Fibroblast of gingiva (primary cell): ENCODE results near the gene ZNF30.
"Not testable (repeated sequence)": the region's sequence is repeated elsewhere in the genome, so short reads cannot be mapped to it uniquely, and the experiment has no call there.

Experiments used
- DNase-seq: peaks from one replicate; pipeline ENCODE4 v3.0.0-alpha.2; 2011; ENCODE audit warnings: low read depth

ZNF30 gene

DNA sequence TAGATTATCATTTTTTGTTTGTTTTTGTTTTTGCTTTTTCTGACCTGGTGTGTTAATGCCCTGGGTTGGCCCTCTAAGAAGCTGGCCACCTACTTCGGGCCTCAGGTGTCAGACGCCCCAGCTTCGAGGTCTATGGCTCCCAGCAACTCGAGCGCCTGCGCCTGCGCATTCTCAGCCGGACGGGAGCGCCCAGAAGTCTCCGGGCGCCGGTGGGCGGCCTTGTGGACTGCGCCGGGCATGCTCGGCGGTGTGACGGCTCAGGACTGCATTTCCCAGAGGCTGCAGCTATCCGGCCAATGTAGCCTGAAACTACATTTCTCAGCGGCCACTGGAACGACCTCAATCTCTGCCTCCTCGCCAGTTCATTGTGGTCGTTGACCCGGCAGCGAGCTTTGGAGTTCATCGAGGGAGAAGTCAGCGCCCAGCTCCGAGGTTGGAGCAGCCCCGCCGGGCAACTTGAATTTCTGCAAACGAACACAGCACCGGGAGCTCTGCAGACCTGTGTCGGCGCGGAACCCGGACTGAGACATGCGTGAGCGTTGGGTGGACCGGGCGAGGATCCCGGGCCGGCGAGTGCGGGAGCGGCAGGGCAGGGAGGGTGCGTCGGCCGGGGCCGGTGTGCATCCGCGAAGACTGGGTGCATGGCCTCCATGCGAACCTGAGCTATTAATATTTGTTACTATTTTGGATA lies at the start of gene ZNF30:
Gene ZNF30 (plus strand): TSS at position 219 of the 691 bp plus-strand sequence. CDS start 3,045 bp downstream, outside the sequence.
- DNase-seq = peak; percentile 93

DNA sequence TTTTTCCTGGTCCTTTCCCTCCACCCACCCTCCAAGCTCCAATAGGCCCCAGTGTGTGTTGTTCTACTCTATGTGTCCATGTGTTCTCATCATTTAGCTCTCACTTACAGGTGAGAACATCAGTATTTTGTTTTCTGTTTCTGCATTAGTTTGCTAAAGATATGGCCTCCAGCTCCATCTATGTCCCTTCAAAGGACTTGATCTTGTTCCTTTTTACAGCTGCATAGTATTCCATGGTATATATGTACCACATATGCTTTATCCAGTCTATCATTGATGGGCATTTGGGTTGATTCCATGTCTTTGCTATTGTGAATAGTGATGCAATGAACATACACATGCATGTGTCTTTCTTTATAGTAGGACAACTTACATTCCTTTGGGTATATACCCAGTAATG lies 47.1 kb upstream of the ZNF30 start:
- no peak for DNase-seq

DNA sequence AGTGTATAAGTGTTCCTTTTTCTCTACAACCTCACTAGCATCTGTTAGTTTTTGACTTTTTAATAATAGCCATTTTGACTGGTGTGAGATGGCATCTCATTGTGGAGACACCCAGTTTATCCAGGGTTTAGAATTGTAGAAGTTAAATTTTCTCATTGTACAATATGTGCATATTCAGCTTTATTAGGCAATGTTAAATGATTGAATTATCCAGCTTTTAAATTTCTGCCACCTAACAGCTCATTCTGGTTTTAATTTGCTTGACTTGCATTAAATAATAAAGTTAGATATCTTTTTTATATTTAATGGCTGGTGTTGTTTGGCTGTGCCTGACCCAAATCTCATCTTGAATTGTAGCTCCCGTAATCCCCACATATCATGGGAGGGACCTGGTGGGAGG lies 46.7 kb upstream of the ZNF30 start:
- no peak for DNase-seq

DNA sequence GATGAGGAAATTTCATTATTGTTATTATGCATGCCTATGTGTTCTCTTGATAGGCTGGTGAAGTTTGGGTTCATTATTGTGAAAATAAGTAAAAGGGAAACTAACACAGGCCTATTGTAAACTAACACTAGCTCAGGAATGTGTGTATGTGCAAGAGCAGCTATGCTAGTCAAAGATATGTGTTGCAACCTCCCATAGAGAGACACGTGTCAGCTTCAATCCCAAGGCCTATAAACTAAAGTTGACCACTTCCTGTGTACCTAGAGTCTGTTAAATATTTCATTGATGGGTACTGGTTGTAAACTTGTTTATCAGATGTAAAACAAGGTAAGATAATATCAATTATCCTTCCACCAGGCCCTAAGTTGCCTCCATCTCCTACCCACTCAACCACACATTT lies 44.7 kb upstream of the ZNF30 start:
- DNase-seq = no peak

DNA sequence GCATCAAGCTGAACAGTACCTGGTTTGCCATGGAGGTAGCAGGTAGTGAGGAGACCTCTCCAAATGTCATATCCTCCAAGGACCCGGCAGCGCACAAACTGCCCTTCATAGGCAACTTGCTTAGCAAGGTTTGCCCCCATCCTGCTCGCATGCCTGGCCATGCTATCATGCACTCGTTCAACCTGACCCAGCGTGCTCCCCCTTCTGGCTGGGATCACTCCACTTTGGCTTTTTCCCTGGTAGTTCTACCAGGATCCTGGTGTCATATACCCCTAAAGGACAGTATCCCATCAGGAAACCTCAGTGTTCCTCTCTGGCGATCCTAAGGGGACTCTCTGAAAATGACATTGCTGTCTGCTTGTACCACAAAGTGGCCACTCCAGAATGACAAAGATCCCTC lies 38.6 kb upstream of the ZNF30 start:
- DNase-seq = no peak

DNA sequence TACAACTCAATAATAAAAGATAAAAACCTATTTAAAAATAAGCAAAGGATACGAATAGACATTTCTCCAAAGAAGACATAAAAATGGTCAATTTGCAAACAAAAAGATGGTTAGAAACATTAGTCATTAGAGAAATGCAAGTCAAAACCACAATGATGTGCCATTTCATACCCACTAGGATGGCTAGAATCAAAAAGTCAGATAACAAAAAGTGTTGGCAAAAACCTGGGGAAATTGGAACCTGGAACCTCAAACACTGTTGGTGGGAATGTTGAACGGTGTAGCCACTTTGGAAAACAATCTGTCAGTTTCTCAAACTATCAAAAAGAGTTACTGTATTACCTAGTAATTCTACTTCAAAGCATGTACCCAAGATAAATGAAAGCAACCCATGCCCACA lies 26.5 kb upstream of the ZNF30 start:
- DNase-seq = no peak

DNA sequence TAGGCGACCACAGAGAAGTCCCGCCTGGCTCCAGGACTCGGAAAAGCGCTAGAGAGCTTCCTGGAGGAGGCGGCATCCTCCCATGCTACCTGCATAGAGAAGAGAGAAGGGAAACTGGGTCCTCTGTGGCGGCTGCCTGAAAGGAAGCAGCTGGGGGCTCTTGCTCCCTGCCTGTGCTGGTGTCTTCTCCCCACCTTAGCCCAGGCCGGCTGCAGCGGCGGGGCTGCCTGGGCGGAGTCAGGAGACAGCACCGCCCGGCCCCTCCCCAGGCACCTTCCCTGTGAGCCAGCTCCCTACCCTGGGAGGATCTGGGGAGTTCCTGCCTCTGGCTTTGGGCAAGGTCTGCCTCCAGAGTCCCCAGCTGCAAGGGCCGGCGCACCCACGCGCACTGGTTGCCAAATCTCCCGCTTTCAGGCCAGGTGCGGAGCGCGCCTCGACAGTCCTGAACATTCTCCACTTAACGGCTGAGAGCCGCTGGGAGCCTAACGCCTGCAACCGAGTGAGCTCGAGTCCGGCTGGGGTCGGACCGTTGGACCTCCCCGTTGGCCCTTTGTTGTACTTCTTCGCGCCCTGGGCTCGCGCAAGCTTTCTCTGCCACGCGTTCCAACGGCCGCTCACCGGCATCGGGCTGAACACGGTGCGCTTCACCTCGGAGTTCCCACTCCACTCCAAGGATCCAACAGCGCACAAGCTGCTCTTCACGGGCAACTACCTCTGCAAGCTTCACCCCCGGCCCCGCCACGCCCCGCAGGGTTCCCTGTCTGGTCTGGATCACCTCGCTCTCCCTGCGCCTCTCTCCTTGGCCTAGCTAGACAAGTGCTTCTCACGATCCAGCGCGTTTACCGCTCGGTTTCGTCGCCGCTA lies 21.8 kb upstream of the ZNF30 start:
- no peak for DNase-seq

DNA sequence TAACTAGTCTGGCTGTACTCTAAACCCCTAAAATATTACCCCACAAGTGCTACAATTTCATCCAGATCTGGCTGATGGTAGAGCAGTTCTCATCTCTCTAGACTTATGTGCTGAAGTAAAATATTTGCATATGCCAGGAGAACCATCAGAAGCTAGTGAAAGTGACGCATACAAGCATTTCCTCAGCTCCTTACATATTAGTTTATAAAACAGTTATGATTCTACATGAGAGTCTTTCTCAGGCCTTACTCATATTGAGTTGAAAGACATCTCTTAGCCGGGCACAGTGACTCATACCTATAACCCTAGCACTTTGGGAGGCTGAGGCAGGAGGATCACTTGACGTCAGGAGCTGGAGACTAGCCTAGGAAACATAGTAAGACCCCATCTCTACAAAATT lies 15.9 kb upstream of the ZNF30 start:
- no peak for DNase-seq

DNA sequence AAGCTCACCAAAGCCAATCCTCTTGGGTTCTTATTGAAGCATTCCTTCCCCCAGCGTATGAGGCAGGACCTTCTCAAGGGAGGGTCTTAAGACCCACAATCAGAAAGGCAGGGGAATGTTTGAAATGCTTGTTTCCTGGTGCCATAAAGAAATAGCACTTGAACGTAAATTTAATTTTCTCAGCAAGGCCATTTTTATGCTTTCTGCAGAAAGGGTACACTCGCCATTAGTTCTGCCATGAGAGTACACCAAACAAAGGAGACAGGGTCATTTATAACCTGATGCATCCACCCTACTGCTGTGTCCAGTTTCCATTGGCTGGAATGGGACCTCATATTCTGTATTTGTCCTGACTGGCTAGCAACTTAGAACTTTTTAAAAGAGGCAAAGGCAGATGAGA lies 9.6 kb upstream of the ZNF30 start:
- DNase-seq = not testable (repeated sequence)

DNA sequence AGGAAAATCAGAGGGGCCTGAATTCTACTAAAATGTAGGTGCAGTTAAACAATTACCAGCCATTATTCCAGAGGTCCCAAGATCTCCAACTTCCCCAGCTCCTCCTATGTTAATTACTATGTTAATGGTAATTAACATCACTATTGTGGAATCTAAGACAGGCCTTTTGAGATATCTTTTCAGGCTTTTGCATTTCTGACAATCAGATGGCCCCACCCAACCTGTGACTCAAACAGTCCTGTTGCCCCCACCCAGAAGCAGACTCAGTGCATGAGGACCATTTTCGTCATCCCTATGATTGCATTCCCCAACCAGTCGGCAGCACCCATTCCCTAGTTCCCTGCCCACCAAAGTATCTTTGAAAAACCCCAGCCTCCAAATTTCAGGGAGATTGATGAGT lies 8.5 kb upstream of the ZNF30 start:
- DNase-seq = no peak

DNA sequence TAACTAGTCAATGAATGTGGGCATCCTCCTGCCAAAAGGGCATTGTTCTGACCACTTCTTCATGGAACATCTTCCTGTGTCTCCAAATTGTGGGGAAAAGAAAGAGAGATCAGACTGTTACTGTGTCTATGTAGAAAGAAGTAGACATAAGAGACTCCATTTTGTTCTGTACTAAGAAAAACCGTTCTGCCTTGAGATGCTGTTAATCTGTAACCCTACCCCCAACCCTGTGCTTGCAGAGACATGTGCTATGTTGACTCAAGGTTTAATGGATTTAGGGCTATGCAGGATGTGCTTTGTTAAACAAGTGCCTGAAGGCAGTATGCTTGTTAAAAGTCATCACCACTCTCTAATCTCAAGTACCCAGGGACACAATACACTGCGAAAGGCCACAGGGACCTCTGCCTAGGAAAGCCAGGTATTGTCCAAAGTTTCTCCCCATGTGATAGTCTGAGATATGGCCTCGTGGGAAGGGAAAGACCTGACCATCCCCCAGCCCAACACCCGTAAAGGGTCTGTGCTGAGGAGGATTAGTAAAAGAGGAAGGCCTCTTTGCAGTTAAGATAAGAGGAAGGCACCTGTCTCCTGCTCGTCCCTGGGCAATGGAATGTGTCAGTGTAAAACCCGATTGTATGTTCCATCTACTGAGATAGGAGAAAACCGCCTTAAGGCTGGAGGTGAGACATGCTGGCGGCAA lies 6.5 kb upstream of the ZNF30 start:
- not testable (repeated sequence) for DNase-seq

DNA sequence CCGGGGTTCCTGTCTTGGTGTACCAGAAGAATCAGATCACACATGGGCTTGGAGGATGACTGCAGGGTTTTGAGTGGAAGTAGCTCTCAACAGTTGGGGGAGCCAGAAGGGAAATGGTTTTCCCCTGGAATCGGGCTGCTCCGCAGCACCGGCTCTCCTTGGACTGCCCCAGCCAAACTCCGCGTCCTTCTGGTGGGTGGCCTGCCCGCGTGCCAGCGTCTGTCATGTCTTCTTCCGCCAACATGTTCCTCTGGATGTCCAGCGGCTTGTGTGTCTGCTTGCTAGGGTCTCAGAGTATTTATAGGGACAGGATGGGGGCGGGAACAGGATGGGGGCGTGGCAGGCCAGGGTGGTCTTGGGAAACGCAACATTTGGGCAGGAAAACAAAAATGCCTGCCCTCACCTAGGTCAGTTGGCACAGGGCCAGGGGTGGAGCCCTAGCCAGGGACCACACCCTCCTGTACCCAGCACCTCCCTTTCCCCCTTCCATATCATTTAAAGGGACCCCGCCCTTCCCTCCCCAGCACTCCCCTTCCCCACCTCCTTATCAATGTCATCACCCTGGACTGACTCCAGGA lies 1.3 kb upstream of the ZNF30 start:
- DNase-seq = no peak

DNA sequence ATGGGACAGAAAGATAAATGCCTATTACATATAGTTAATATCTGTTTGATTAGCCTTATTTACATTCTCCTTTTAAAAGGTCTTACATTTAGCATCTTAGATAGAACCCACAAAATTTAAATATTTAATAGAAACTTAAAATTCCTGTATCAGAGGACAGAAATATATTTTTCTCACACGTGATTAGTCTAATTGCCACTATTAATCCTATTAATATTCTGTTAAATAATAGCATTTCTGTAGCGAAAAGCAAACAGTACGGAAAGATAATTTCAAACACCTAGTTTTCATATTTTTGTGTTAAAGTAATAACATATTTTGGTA lies 380 bp upstream of the ZNF30 start:
- no peak for DNase-seq

DNA sequence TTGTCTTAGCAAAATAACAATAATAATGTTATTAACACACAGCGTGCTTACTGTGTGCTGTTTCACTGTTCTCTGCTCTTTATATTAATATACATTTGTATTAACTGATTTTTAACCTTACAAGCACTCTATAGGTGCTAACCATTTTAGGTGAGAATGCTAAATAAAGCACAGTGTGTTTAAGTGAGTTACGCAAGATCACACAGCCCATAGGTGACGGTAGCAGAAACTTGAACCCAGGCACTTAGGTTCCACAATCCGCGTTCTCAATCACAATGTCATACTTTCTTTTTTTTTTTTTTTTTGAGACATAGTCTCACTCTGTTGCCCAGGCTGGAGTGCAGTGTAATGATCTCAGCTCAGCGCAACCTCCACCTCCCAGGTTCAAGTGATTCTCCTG lies 5.8 kb downstream of the ZNF30 start:
- DNase-seq = no peak

DNA sequence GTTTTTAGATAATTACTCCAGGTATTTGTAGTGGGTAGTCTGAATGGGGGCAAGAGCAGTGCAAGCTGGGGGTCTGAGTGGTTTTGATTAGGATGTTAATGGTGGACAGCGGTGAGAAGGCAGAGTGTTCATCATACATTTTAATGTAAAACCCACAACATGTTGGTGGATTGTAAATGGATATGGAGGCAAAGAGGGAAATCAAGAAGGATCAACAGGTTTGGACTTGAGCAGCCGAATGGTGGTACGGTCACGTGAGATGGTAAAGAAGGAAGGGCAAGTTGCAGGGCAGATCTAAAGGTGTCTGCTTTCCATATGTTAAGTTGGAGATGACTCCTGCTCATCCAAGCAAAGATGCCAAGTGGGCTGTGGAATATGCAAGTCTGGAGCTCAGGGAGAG lies 9.5 kb downstream of the ZNF30 start:
- no peak for DNase-seq

DNA sequence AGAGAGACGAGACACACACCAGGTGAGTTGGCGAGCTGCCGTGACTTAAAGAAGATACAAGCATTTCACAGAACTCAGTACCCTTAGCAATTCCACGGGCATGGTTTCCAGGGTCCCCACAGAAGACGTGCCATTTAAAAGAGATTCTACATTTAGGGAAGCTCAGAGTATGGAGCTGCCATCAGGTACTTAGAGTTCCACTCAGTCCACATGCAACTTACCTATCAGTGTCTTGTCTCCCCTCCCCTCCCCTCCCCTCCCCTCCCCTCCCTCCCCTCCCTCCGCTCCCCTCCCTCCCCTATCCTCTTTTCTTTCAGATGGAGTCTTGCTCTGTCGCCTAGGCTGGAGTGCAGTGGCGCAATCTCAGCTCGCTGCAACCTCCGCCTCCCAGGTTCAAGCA lies 12.2 kb downstream of the ZNF30 start:
- DNase-seq = no peak

DNA sequence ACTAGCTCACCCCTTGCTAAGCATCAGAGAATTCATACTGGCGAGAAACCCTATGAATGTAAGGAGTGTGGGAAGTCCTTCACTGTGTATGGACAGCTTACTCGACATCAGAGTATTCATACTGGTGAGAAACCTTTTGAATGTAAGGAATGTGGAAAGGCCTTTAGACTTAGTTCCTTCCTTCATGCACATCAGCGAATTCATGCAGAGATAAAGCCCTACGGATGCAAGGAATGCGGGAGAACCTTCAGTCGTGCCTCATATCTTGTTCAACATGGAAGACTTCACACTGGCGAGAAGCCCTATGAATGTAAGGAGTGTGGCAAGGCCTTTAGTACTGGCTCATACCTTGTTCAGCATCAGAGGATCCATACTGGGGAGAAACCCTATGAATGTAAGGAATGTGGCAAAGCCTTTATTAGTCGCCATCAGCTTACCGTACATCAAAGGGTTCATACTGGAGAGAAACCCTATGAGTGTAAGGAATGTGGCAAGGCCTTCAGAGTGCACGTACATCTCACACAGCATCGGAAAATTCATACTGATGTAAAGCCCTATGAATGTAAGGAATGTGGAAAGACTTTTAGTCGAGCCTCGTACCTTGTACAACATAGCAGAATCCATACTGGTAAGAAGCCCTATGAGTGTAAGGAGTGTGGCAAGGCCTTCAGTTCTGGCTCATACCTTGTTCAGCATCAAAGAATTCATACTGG lies 17.3 kb downstream of the ZNF30 start:
- DNase-seq = no peak

DNA sequence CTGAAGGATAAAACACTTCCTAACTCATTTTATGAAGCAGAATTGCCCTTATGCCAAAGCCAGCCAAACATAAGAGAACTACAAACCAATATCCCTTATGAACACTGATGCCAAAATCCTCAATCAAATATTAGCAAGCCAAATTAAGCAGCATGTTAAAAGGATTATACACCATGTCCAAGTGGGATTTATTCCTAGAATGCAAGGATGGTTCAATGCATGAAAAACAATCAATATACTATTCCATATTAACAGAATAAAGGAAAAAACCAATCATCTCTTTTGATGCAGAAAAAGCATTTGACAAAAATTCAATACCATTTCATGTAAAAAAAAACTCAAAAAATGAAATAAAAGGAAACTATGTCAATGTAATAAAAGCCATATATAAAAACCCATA lies 26.4 kb downstream of the ZNF30 start:
- DNase-seq = no peak

DNA sequence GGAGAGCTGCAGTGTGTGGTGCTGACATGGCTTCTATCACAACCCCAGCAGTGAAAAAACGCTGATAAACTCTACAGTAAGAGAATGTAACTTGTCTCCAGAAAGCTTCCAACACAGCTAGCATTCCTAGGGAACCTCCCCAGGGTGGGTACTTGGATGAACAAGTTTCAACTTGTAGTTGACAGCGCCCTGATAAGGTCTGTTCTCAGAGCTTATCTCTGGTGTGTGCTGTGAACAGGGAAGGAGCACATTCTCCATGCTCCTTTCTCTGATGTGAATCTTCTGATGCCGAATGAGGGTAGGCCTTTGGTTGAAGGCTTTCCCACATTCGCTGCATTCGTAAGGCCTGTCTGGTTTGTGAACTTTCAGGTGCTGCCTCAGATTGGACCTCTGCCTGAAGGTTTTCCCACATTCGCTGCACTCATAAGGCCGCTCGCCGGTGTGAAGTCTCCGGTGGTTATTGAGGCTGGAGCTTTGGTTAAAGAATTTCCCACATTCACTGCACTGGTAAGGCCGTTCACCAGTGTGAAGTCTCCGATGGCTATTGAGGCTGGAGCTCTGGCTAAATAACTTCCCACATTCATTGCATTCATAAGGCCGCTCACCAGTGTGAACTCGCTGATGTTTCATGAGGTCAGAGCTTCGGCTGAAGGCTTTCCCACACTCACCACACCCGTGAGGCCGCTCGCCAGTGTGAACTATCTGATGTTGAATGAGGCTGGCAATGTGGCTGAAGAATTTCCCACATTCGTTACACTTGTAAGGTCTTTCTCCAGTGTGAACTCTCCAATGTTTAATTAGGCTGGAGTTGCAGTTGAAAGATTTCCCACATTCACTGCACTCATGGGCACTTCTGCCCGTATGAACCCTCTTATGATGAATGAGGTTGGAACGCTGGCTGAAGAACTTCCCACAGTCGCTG lies 31.4 kb downstream of the ZNF30 start:
- DNase-seq = no peak

DNA sequence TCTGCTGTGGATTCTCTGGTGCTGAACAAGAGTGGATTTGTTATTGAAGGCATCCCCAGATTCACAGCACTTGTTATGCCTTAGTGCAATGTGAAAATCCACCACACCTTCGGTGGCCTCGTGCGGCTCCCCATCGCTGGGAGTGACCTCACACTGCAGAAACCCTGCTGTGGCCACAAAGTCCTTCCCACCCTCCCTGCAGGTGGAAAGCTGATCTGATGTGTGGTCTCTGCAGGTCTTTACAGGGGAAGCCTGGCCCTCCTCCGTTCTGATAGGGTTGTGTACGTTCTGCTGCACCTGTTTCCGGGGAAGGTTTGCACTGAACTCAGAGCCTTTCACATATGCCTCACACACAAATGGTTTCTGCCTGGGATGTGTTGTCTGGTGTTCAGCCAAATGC lies 32.3 kb downstream of the ZNF30 start:
- no peak for DNase-seq
